ENCODE measurements around the gene TBC1D3C. TPM values are rescaled to one million over a fixed set of nuclear protein-coding genes. Genes with fewer than 3 reads are reported as not detected.
"Not testable (repeated sequence)": the region's sequence is repeated elsewhere in the genome, so short reads cannot be mapped to it uniquely, and the experiment has no call there.

The TBC1D3C gene
- total RNA-seq (2014; rRNA removed; shearing (Covaris generic)) = 0.66 and 1.0 TPM in 2 replicates

- not testable (repeated sequence) for DNase-seq; H3K36me3 ChIP-seq; H3K9me3 ChIP-seq (replicated peaks); H3K27me3 ChIP-seq; H3K4me1 ChIP-seq; H3K4me3 ChIP-seq; H3K27ac ChIP-seq
These were observed at the start of gene TBC1D3C for GRCh38 chr17:38068534-38068933. TBC1D3C (minus strand) TSS chr17:38068634; CDS start chr17:38067066, 1,568 bp downstream.

GRCh38 chr17:38099262-38099661 lies 30.8 kb upstream of the TBC1D3C start:
- not testable (repeated sequence) for H3K36me3 ChIP-seq; H3K4me3 ChIP-seq; H3K27ac ChIP-seq; H3K4me1 ChIP-seq; H3K27me3 ChIP-seq; H3K9me3 ChIP-seq (replicated peaks); DNase-seq

DNA sequence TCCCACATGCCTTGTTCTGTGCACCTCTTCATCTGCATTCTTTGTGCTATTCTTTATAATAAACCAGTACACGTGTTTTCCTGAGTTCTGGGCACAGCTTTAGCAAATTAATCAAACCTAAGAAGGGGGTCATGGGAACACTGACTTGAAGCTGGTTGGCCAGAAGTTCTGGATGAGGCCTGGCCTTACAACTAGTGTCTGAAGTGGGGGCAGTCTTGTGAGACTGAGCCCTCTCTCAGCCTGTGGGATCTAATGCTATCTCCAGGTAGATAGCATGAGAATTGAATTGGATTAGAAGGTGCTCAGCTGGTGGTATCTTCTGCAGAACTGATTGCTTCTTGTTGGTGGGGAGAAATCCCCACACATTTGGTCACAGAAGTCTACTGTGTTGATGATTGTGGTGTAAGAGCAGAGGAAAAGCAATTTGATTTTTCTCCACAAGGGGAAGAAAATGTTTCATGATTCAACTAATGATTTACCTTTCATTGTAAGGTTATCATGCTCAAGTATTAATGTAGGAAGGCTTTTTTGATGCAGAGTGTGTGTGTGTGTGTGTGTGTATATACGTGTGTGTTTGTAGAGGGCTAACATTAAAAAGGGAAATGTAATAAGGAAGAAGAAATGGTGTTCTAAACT lies 25.7 kb upstream of the TBC1D3C start:
- not testable (repeated sequence) for DNase-seq; H3K9me3 ChIP-seq (replicated peaks); H3K4me3 ChIP-seq; H3K4me1 ChIP-seq; H3K36me3 ChIP-seq; H3K27me3 ChIP-seq; H3K27ac ChIP-seq

DNA sequence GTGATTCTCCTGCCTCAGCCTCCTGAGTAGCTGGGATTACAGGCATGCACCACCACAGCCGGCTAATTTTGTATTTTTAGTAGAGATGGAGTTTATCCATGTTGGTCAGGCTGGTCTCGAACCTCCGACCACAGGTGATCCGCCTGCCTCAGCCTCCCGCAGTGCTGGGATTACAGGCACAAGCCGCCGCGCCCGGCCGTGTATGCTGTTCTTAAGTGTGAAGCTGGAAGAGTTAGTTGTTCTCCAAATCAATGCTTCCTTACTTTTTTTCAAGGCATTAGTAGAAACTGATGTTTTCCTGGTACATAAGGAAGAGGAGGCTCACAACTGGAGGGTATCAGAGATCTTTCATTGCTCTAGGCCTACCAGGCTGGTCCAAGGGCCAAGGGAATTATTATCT lies 19.7 kb upstream of the TBC1D3C start:
- DNase-seq; H3K4me3 ChIP-seq; H3K9me3 ChIP-seq (replicated peaks); H3K27me3 ChIP-seq; H3K4me1 ChIP-seq; H3K36me3 ChIP-seq; H3K27ac ChIP-seq: not testable (repeated sequence)

GRCh38 chr17:38087344-38087743 lies 18.9 kb upstream of the TBC1D3C start:
- DNase-seq; H3K4me1 ChIP-seq; H3K4me3 ChIP-seq; H3K27ac ChIP-seq; H3K36me3 ChIP-seq; H3K27me3 ChIP-seq; H3K9me3 ChIP-seq (replicated peaks): not testable (repeated sequence)

Other genes starting within 250 kb of the TBC1D3C start
- not detected in 2 replicates for gene TBC1D3K, start 144.2 kb downstream of the TBC1D3C start, total RNA-seq (2014; rRNA removed; shearing (Covaris generic))
- gene TBC1D3L, start 79.6 kb downstream of the TBC1D3C start, total RNA-seq (2014; rRNA removed; shearing (Covaris generic)) = 3.0 and 5.6 TPM in 2 replicates
- gene TBC1D3D, start 64.7 kb downstream of the TBC1D3C start, total RNA-seq (2014; rRNA removed; shearing (Covaris generic)) = not detected in 2 replicates
- not detected in 2 replicates for gene TBC1D3E, start 59.3 kb upstream of the TBC1D3C start, total RNA-seq (2014; rRNA removed; shearing (Covaris generic))
- not detected in 2 replicates for gene TBC1D3, start 123.9 kb upstream of the TBC1D3C start, total RNA-seq (2014; rRNA removed; shearing (Covaris generic))
- 41.9 and 42.3 TPM in 2 replicates for gene MRPL45, start 228.5 kb upstream of the TBC1D3C start, total RNA-seq (2014; rRNA removed; shearing (Covaris generic))

Measured in SJCRH30 (cell line).